ENCODE measurements around the gene GM2A.

DNA sequence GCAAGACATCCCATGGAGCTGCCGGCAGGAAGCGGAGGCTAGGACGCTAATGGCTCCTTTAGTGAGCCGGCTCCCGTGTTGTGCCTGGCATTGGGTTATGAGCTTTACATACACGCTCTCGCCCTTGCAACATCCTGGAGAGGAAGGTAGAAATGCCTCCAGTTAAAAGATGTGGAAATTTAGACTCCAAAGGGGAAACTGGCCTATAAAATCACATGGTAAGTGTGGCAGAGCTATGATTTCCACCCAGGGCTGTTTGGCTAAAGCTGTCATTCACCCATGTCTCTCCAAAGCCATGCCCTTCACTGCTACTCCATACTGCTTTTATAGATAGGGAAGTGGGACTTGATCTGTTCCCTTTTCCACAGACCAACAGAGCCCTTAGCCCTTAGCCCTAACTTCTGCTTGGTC is 5.2 kb downstream of the GM2A start:
- TF ChIP-seq, protein P1, sequence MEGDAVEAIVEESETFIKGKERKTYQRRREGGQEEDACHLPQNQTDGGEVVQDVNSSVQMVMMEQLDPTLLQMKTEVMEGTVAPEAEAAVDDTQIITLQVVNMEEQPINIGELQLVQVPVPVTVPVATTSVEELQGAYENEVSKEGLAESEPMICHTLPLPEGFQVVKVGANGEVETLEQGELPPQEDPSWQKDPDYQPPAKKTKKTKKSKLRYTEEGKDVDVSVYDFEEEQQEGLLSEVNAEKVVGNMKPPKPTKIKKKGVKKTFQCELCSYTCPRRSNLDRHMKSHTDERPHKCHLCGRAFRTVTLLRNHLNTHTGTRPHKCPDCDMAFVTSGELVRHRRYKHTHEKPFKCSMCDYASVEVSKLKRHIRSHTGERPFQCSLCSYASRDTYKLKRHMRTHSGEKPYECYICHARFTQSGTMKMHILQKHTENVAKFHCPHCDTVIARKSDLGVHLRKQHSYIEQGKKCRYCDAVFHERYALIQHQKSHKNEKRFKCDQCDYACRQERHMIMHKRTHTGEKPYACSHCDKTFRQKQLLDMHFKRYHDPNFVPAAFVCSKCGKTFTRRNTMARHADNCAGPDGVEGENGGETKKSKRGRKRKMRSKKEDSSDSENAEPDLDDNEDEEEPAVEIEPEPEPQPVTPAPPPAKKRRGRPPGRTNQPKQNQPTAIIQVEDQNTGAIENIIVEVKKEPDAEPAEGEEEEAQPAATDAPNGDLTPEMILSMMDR (IDR thresholded peaks at IDR 0.05): no peak
- TF ChIP-seq EP300 (IDR thresholded peaks at IDR 0.05): no peak
- no peak for TF ChIP-seq POLR2A (IDR thresholded peaks at IDR 0.05)
